Nephron (organoid): ENCODE data around the gene ANKRD13A.

Experiments used
- H3K27ac Mint-ChIP-seq, 3 experiments: 2 replicates each; pipeline ENCODE4 v1.8.0; 2020; ENCODE audit warnings: mixed read lengths in 3 of 3, mild to moderate bottlenecking in 2 of 3, moderate library complexity in 1 of 3
- H3K27me3 Mint-ChIP-seq: 2 replicates; pipeline ENCODE4 v1.8.0; 2021; ENCODE audit warnings: low read depth, mild to moderate bottlenecking, moderate library complexity, mixed read lengths
- H3K36me3 Mint-ChIP-seq: 2 replicates; pipeline ENCODE4 v1.8.0; 2020; ENCODE audit warnings: low read depth, mixed read lengths
- H3K4me1 Mint-ChIP-seq: 2 replicates; pipeline ENCODE4 v1.8.0; 2020; ENCODE audit warnings: mixed read lengths
- H3K4me3 Mint-ChIP-seq, 3 experiments: 2 replicates each; pipeline ENCODE4 v1.8.0; 2020; ENCODE audit warnings: mild to moderate bottlenecking in 3 of 3, mixed read lengths in 3 of 3, moderate library complexity in 2 of 3
- H3K9me3 Mint-ChIP-seq: 2 replicates; pipeline ENCODE4 v1.8.0; 2020; ENCODE audit warnings: mixed read lengths
- CTCF ChIP-seq, 3 experiments: fragments of 200-600 bp; sonication (generic); IDR thresholded peaks; one replicate each; pipeline ENCODE4 v1.5.0; 2021; ENCODE audit warnings: antibody characterized with exemption in 3 of 3; ENCODE audit not compliant: unreplicated experiment in 3 of 3

ANKRD13A gene

GRCh38 chr12:110073049-110073831, 74.0 kb downstream of the ANKRD13A start:
- peaks cover 5% of the 10 kb centered on the region for H3K27me3 Mint-ChIP-seq
- no peak for TF ChIP-seq CTCF (IDR thresholded peaks at IDR 0.05; ENCODE audit: unreplicated experiment in 3 of 3)
- H3K4me1 Mint-ChIP-seq = peaks cover 5% of the 10 kb centered on the region
- no peaks in the 10 kb centered on the region for H3K9me3 Mint-ChIP-seq
- no peaks in the 10 kb centered on the region for H3K36me3 Mint-ChIP-seq
- no peak overlapping the region for H3K27ac Mint-ChIP-seq
- no peak overlapping the region for H3K4me3 Mint-ChIP-seq

GRCh38 chr12:110074089-110074488, 74.9 kb downstream of the ANKRD13A start:
- Mint-ChIP-seq H3K4me3 (no peak overlapping the region), H3K4me1 (peaks cover 5% of the 10 kb centered on the region), H3K27ac (no peak overlapping the region), H3K27me3 (peaks cover 3% of the 10 kb centered on the region), H3K9me3 (no peaks in the 10 kb centered on the region), H3K36me3 (no peaks in the 10 kb centered on the region)
- no peak for TF ChIP-seq CTCF (IDR thresholded peaks at IDR 0.05; ENCODE audit: unreplicated experiment in 3 of 3)

GRCh38 chr12:110075880-110076279, 76.7 kb downstream of the ANKRD13A start:
- H3K4me1 Mint-ChIP-seq = peaks cover 5% of the 10 kb centered on the region
- no peak overlapping the region for H3K27ac Mint-ChIP-seq
- TF ChIP-seq CTCF (IDR thresholded peaks at IDR 0.05; ENCODE audit: unreplicated experiment in 3 of 3) = no peak
- no peaks in the 10 kb centered on the region for H3K9me3 Mint-ChIP-seq
- no peaks in the 10 kb centered on the region for H3K36me3 Mint-ChIP-seq
- peaks cover 8% of the 10 kb centered on the region for H3K27me3 Mint-ChIP-seq
- no peak overlapping the region for H3K4me3 Mint-ChIP-seq

- no peak for TF ChIP-seq CTCF (IDR thresholded peaks at IDR 0.05; ENCODE audit: unreplicated experiment in 3 of 3)
- H3K4me1 Mint-ChIP-seq = peaks cover 5% of the 10 kb centered on the region
- H3K36me3 Mint-ChIP-seq = no peaks in the 10 kb centered on the region
- H3K9me3 Mint-ChIP-seq = no peaks in the 10 kb centered on the region
- peaks cover 8% of the 10 kb centered on the region for H3K27me3 Mint-ChIP-seq
- no peak overlapping the region for H3K27ac Mint-ChIP-seq
- no peak overlapping the region for H3K4me3 Mint-ChIP-seq
Observed at GRCh38 chr12:110077800-110078199, 78.6 kb downstream of the ANKRD13A start.

- no peak overlapping the region for H3K27ac Mint-ChIP-seq
- H3K27me3 Mint-ChIP-seq = peaks cover 8% of the 10 kb centered on the region
- no peaks in the 10 kb centered on the region for H3K9me3 Mint-ChIP-seq
- no peak overlapping the region for H3K4me3 Mint-ChIP-seq
- no peaks in the 10 kb centered on the region for H3K36me3 Mint-ChIP-seq
- no peaks in the 10 kb centered on the region for H3K4me1 Mint-ChIP-seq
- no peak for TF ChIP-seq CTCF (IDR thresholded peaks at IDR 0.05; ENCODE audit: unreplicated experiment in 3 of 3)
Observed at GRCh38 chr12:110079477-110080400, 80.5 kb downstream of the ANKRD13A start.
